Heart left ventricle (tissue), 16 donors: ENCODE data around the gene RGS7. TPM values are rescaled to one million over a fixed set of nuclear protein-coding genes. Genes with fewer than 3 reads are reported as not detected.

ENCODE experiments used
- ATAC-seq, 4 donors: fragments of 200-7000 bp; cut with Tn5 transposase; one replicate each; pipeline ENCODE4 v1.9.1; 2020 to 2022; ENCODE audit warnings: moderate library complexity in 4 of 4, mild to moderate bottlenecking in 3 of 4, moderate number of reproducible peaks in 1 of 4
- DNase-seq, 5 donors: peaks; one replicate each; pipeline ENCODE4 v3.0.0-alpha.2; 2020
- H3K27ac ChIP-seq, 12 donors: fragments of 200-600 bp; sonication (generic) in 4 of 12; one replicate each; pipeline versions ENCODE4 v1.5.0 to v1.8.0; 2016 to 2022; ENCODE audit warnings: mild to moderate bottlenecking in 2 of 12
- H3K27me3 ChIP-seq, 9 donors: fragments of 200-600 bp; sonication (generic) in 2 of 9; one replicate each; pipeline versions ENCODE4 v1.5.1 to v1.8.0; 2016 to 2022; ENCODE audit warnings: mild to moderate bottlenecking in 3 of 9
- H3K36me3 ChIP-seq, 9 donors: fragments of 200-600 bp; sonication (generic) in 2 of 9; one replicate each; pipeline versions ENCODE4 v1.5.0 to v1.8.0; 2018 to 2022; ENCODE audit warnings: mild to moderate bottlenecking in 2 of 9
- H3K4me1 ChIP-seq, 12 donors: fragments of 200-600 bp; sonication (generic) in 4 of 12; one replicate each; pipeline versions ENCODE4 v1.5.0 to v1.8.0; 2016 to 2022; ENCODE audit warnings: mild to moderate bottlenecking in 3 of 12
- H3K4me3 ChIP-seq, 12 donors: fragments of 200-600 bp; sonication (generic) in 4 of 12; one replicate each; pipeline versions ENCODE4 v1.5.0 to v1.8.0; 2017 to 2022; ENCODE audit warnings: mild to moderate bottlenecking in 9 of 12, moderate library complexity in 4 of 12
- H3K9me3 ChIP-seq, 12 donors: fragments of 200-600 bp; sonication (generic) in 4 of 12; one replicate each; pipeline versions ENCODE4 v1.5.0 to v1.8.0; 2016 to 2022; ENCODE audit warnings: mild to moderate bottlenecking in 1 of 12
- POLR2A ChIP-seq, 2 donors: fragments of 450-650 bp; IDR thresholded peaks; one replicate each; pipeline ENCODE4 v1.6.1; 2017; ENCODE audit warnings: antibody characterized with exemption in 2 of 2, mild to moderate bottlenecking in 2 of 2, moderate library complexity in 2 of 2
- WGBS, 4 donors: extraction: QIAGEN DNeasy Blood & Tissue Kit in 2 of 4; methylation state at CpG; one replicate each; pipeline versions ENCODE4 v1.1.5 to v1.1.7; 2013 to 2018; 5-methylcytosine and 5-hydroxymethylcytosine counted together
- intact Hi-C, 10 donors: fragments of 100-400 bp; cut with DNase I; formaldehyde crosslinking; loops; one replicate each; pipeline versions ENCODE4 v1.11.1 to v1.14.2; 2022
- polyA plus RNA-seq, 2 donors: library from polyadenylated mRNA; stranded (reverse); fragments of 200-250 nt; gene quantifications; one replicate each; pipeline ENCODE4 v1.2.3, GENCODE V29; 2013
- total RNA-seq, 9 donors: library from RNA; depleted of rRNA in 2 of 9; stranded (reverse); fragments of >200 nt in 2 of 9; fragmentation: NEBNext Ultra II Directional in 3 of 9; extraction: Animal tissue kit (Norgen Biotek cat#: 25700) in 3 of 9; gene quantifications; one replicate each; pipeline versions ENCODE4 v1.1.0 to v1.2.4, GENCODE V29; 2016 to 2023
- TF ChIP-seq, protein P1 (sequence below), 12 donors: fragments of 200-600 bp; sonication (generic) in 4 of 12; IDR thresholded peaks; one replicate each; pipeline versions ENCODE4 v1.5.0 to v1.8.0; 2018 to 2022; ENCODE audit warnings: antibody characterized with exemption in 12 of 12, mild to moderate bottlenecking in 5 of 12
- donor health status: ischemic (EF 13 %, LVEDD 7.1; RV severe dilation, severe dysfunction).
- donor health status: healthy with polysubstance abuse.
- donor health status: DM: no; HTN: yes; CAD: no.
- donor health status: DM: no; HTN: no; CAD: no.
- donor health status: ischemic (EF 25% LVEDD 6.9; RV normal size, moderate dysfunction).
- donor health status: ischemic (EF 25% LVEDD 5.7; RV mildly dilated, moderate dysfunction).
- donor health status: healthy.
- donor health status: DM: yes; HTN: yes; CAD: no.
- donor health status: ischemic (EF 35%, LVEDD 5.7; RV mildly dilated, moderate dysfunction).
- donor health status: nonischemic (EF 11% LVEDD 7.7; RV severe dilation, severe dysfunction).
- donor health status: DM: yes; HTN: yes; CAD: no.
- donor health status: PGD.
- donor health status: ischemic (EF 29% LVEDD 5.4; RV normal size, mild dysfunction).
- donor health status: nonischemic (EF 23%, LVEDD 6.1; RV moderate dilation, normal function).

RGS7 gene
- total and polyA plus RNA-seq, 11 donors: not detected

DNA sequence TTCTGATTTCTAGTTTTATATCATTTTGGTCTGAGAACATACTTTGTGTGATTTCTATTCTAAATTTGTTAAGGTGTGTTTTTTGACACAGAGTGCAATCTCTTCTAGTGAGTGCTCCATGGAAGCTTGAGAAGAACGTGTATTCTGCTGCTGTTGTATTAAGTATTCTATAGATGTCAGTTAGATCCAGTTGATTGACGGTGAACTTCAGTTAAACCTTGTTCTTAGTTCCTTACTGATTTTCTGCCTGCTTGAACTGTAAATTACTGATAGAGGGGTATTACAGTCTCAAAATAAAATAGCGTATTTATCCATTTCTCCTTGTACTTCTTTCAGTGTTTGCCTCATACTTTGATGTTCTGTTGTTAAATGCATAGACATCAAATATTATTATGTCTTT is 497.0 kb downstream of the RGS7 start:
- intact Hi-C loops: no loop called here
- WGBS, 4 donors: 78 to 87% (median 80%) methylated on average over 3 of the region's 3 CpGs
- no peaks in the 10 kb centered on the region for H3K9me3 ChIP-seq
- H3K27ac ChIP-seq: no peak overlapping the region
- TF ChIP-seq, protein P1, sequence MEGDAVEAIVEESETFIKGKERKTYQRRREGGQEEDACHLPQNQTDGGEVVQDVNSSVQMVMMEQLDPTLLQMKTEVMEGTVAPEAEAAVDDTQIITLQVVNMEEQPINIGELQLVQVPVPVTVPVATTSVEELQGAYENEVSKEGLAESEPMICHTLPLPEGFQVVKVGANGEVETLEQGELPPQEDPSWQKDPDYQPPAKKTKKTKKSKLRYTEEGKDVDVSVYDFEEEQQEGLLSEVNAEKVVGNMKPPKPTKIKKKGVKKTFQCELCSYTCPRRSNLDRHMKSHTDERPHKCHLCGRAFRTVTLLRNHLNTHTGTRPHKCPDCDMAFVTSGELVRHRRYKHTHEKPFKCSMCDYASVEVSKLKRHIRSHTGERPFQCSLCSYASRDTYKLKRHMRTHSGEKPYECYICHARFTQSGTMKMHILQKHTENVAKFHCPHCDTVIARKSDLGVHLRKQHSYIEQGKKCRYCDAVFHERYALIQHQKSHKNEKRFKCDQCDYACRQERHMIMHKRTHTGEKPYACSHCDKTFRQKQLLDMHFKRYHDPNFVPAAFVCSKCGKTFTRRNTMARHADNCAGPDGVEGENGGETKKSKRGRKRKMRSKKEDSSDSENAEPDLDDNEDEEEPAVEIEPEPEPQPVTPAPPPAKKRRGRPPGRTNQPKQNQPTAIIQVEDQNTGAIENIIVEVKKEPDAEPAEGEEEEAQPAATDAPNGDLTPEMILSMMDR (IDR thresholded peaks at IDR 0.05): no peak
- no peak for TF ChIP-seq POLR2A (IDR thresholded peaks at IDR 0.05)
- no peaks in the 10 kb centered on the region for H3K27me3 ChIP-seq
- no peak for DNase-seq
- H3K4me1 ChIP-seq: no peaks in the 10 kb centered on the region
- no peak for ATAC-seq
- H3K36me3 ChIP-seq: no peaks in the 10 kb centered on the region
- H3K4me3 ChIP-seq: no peak overlapping the region

DNA sequence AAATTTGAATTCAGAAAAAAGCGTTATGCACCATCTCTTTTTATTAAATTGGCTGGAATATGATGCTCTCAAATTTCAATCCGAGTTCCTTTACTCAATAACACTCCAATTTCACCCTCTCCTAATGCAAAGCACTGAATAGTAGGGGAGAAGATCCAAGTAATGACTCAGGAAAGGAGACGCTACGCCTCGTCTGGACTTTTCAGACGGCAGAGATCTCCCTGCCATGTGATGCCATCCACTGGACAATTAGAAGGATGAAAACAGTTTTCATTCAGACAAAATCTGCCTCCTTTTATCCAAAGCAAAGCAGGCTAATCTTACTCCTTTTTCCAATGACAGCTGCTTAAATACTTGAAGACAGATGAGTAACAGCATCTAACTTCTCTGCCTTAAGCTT is 502.6 kb downstream of the RGS7 start:
- no peak for ATAC-seq
- DNase-seq: no peak
- H3K36me3 ChIP-seq: no peaks in the 10 kb centered on the region
- no peaks in the 10 kb centered on the region for H3K4me1 ChIP-seq
- H3K9me3 ChIP-seq: peaks cover 0 to 8% (median 0%) of the 10 kb centered on the region in 12 donors
- intact Hi-C loops: no loop called here
- H3K27ac ChIP-seq: no peak overlapping the region
- no peak overlapping the region for H3K4me3 ChIP-seq
- TF ChIP-seq, protein P1 (IDR thresholded peaks at IDR 0.05): no peak
- TF ChIP-seq POLR2A (IDR thresholded peaks at IDR 0.05): no peak
- no peaks in the 10 kb centered on the region for H3K27me3 ChIP-seq
- 60 to 74% (median 65%) methylated on average over 6 of the region's 6 CpGs for WGBS, 4 donors

DNA sequence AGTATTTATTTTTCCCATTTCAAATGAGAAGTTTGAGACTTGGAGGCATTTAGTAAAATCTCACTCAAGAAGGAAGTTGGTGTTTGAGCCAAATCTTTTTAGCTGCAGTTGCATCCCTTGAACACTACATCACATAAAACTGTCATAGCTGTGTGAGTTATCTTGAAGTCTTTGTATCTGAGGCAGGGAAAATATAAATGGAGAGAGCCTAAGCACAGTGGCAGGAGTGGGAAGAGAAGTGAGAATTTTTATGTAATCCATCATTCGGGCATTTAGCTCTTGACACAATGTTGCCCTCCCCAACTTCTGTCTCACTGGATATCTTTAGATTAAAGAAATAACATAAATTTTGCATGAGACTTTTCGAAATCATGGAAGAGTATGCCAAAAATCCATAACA is 509.7 kb downstream of the RGS7 start:
- H3K27ac ChIP-seq: no peak overlapping the region
- ATAC-seq (no peak), DNase-seq (no peak)
- peaks cover 0 to 8% (median 0%) of the 10 kb centered on the region in 12 donors for H3K9me3 ChIP-seq
- H3K4me1 ChIP-seq: no peaks in the 10 kb centered on the region
- no peaks in the 10 kb centered on the region for H3K36me3 ChIP-seq
- H3K27me3 ChIP-seq: no peaks in the 10 kb centered on the region
- intact Hi-C loops: no loop called here
- 68 to 85% (median 72%) methylated on average over 2 of the region's 2 CpGs for WGBS, 4 donors
- TF ChIP-seq POLR2A (IDR thresholded peaks at IDR 0.05): no peak
- H3K4me3 ChIP-seq: no peak overlapping the region

DNA sequence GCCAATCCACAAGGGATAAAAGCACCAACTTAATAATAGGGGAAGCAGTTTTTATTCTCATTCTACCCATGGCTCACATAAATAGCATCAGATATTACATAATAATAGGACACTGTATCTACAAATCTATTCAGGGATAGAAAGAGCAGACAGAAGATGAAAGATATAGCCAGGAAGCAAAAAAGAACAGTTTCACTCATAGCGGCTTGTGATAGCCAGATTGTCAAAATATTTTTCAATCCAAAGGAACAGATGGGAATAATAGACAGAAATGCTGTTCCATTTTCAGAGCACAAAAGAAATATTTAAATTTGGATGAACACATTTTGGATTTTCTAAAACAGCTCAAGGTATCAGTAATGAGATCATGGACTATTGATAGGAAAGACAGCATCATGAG is 512.5 kb downstream of the RGS7 start:
- H3K27ac ChIP-seq: no peak overlapping the region
- ATAC-seq (no peak), DNase-seq (no peak)
- H3K9me3 ChIP-seq: peaks cover 0 to 4% (median 0%) of the 10 kb centered on the region in 12 donors
- H3K4me3 ChIP-seq: no peak overlapping the region
- H3K27me3 ChIP-seq: no peaks in the 10 kb centered on the region
- no peaks in the 10 kb centered on the region for H3K4me1 ChIP-seq
- intact Hi-C loops: no loop called here
- no peak for TF ChIP-seq POLR2A (IDR thresholded peaks at IDR 0.05)
- TF ChIP-seq, protein P1 (IDR thresholded peaks at IDR 0.05): no peak
- 77 to 91% (median 85%) methylated on average over 1 of the region's 1 CpG for WGBS, 4 donors
- H3K36me3 ChIP-seq: no peaks in the 10 kb centered on the region

DNA sequence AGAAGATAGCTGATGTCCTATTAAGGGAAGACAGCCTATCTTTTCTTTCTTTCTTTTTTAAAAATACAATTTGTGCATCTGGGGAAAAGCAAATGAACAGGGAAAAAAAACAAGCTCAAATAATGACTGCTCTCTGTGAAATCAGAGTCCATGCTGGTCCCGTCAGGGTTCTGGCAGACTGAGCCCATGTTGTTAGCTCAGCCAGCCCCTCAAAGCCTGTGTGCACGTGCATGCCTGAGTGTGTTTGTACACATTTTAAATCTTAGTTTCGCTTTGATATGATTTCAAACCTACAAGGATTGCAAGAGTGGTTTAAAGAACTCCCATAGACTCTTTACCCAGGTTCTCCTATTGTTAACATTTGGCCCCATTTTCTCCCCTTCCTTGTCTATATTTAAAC is 513.2 kb downstream of the RGS7 start:
- no peak overlapping the region for H3K27ac ChIP-seq
- H3K27me3 ChIP-seq: no peaks in the 10 kb centered on the region
- H3K4me3 ChIP-seq: no peak overlapping the region
- TF ChIP-seq, protein P1 (IDR thresholded peaks at IDR 0.05): no peak
- WGBS, 4 donors: 39 to 51% (median 46%) methylated on average over 3 of the region's 3 CpGs
- H3K9me3 ChIP-seq: peaks cover 0 to 4% (median 0%) of the 10 kb centered on the region in 12 donors
- no peaks in the 10 kb centered on the region for H3K4me1 ChIP-seq
- intact Hi-C loops: no loop called here
- ATAC-seq (no peak), DNase-seq (no peak)
- H3K36me3 ChIP-seq: no peaks in the 10 kb centered on the region
